22Rv1 (cell line): ENCODE data around the gene SBF2.

Experiments
- ZFX ChIP-seq: fragments of 450-650 bp; IDR thresholded peaks from 2 replicates; pipeline ENCODE4 v1.6.1; 2017; ENCODE audit warnings: antibody characterized with exemption, borderline replicate concordance
- TF ChIP-seq, protein P1 (sequence below): fragments of 450-650 bp; IDR thresholded peaks from 2 replicates; pipeline ENCODE4 v1.5.1; 2017; ENCODE audit warnings: mild to moderate bottlenecking

DNA sequence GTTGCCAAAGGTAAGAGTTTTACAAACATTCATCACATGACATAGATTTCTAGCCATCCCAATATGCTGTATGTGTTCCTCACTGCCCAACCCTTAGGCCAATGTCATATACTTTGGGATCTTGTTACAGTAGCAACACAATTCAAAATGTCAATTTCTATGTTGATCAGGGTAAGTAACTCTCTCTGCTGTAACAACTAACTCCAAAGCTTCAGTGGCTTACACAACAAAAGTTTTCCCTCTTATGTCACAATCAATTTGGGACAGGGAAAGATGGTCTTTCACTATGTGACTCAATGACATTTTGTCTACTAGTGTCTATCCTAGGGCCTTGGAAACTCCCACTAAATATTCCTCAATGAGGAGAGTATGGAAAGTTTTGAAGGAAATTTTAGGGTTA, 144.5 kb downstream of the SBF2 start:
- TF ChIP-seq, protein P1, sequence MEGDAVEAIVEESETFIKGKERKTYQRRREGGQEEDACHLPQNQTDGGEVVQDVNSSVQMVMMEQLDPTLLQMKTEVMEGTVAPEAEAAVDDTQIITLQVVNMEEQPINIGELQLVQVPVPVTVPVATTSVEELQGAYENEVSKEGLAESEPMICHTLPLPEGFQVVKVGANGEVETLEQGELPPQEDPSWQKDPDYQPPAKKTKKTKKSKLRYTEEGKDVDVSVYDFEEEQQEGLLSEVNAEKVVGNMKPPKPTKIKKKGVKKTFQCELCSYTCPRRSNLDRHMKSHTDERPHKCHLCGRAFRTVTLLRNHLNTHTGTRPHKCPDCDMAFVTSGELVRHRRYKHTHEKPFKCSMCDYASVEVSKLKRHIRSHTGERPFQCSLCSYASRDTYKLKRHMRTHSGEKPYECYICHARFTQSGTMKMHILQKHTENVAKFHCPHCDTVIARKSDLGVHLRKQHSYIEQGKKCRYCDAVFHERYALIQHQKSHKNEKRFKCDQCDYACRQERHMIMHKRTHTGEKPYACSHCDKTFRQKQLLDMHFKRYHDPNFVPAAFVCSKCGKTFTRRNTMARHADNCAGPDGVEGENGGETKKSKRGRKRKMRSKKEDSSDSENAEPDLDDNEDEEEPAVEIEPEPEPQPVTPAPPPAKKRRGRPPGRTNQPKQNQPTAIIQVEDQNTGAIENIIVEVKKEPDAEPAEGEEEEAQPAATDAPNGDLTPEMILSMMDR: no peak
- TF ChIP-seq ZFX: no peak
